ENCODE results near the gene TEX13D.

GRCh38 chrX:124338733-124339514, 6.5 kb downstream of the TEX13D start:
- TF ChIP-seq EZH2 (IDR thresholded peaks at IDR 0.05; ENCODE audit: borderline replicate concordance, low read depth, low read length, severe bottlenecking) = no peak
- TF ChIP-seq CTCF (IDR thresholded peaks at IDR 0.05; ENCODE audit: borderline replicate concordance, extremely low read depth, low read length, poor library complexity, severe bottlenecking) = no peak

Measured in DND-41 (cell line).